Esophagus squamous epithelium (tissue), 4 donors: ENCODE results near the gene MEIS3.

Source experiments
- POLR2A ChIP-seq, 4 donors: fragments of 450-650 bp; IDR thresholded peaks; one replicate each; pipeline ENCODE4 v1.6.1; 2017; ENCODE audit warnings: antibody characterized with exemption in 4 of 4, mild to moderate bottlenecking in 4 of 4, moderate library complexity in 3 of 4
- TF ChIP-seq, protein P1 (sequence below), 6 experiments: fragments of 450-650 bp in 4 of 6; fragments of 200-600 bp in 2 of 6; sonication (generic) in 2 of 6; IDR thresholded peaks; one replicate each; pipeline ENCODE4 v1.5.1; 2016 to 2019; ENCODE audit warnings: antibody characterized with exemption in 6 of 6, mild to moderate bottlenecking in 4 of 6, moderate library complexity in 4 of 6

DNA sequence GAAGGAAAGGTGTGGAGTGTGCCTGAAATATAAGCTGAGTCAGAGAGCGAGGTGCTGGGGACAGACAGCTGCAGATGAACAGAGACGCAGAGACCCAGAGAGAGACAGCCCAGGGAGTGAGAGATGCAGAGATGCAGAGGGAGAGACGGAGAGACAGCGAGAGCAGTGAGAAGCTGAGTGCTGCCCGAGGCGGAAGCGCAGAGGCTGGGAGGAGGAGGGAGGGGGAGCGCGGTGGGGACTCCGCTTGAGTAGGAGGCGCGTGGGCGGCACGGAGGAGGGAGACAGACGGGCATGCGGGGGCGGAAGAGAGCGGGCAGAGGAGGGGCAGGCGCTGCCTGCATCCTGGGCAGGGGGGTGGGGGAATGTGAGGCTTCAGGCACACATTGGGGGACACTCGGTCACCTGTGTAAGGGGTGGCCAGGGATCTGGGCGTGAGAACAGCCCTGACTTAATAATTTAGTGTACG lies 26.6 kb upstream of the MEIS3 start:
- TF ChIP-seq, protein P1, sequence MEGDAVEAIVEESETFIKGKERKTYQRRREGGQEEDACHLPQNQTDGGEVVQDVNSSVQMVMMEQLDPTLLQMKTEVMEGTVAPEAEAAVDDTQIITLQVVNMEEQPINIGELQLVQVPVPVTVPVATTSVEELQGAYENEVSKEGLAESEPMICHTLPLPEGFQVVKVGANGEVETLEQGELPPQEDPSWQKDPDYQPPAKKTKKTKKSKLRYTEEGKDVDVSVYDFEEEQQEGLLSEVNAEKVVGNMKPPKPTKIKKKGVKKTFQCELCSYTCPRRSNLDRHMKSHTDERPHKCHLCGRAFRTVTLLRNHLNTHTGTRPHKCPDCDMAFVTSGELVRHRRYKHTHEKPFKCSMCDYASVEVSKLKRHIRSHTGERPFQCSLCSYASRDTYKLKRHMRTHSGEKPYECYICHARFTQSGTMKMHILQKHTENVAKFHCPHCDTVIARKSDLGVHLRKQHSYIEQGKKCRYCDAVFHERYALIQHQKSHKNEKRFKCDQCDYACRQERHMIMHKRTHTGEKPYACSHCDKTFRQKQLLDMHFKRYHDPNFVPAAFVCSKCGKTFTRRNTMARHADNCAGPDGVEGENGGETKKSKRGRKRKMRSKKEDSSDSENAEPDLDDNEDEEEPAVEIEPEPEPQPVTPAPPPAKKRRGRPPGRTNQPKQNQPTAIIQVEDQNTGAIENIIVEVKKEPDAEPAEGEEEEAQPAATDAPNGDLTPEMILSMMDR (IDR thresholded peaks at IDR 0.05) = no peak
- TF ChIP-seq POLR2A (IDR thresholded peaks at IDR 0.05) = no peak
